KMS-11 (cell line): Measurements from ENCODE around the gene INHBB.
"Not testable (repeated sequence)": the region's sequence is repeated elsewhere in the genome, so short reads cannot be mapped to it uniquely, and the experiment has no call there.

Experiments used
- H2AFZ ChIP-seq: fragments of 200-600 bp; sonication (generic); 2 replicates; pipeline ENCODE4 v1.6.1; 2016; ENCODE audit warnings: antibody characterized with exemption, mixed run types, low read depth
- H3K27ac ChIP-seq: fragments of 200-600 bp; sonication (generic); 2 replicates; pipeline ENCODE4 v1.6.1; 2016; ENCODE audit warnings: mild to moderate bottlenecking, mixed run types
- H3K27me3 ChIP-seq: fragments of 200-600 bp; sonication (generic); 2 replicates; pipeline ENCODE4 v1.6.1; 2017; ENCODE audit warnings: mild to moderate bottlenecking, low read depth, mixed run types, moderate library complexity; ENCODE audit not compliant: insufficient read depth
- H3K36me3 ChIP-seq: fragments of 200-600 bp; sonication (generic); 2 replicates; pipeline ENCODE4 v1.6.1; 2017; ENCODE audit warnings: mild to moderate bottlenecking, mixed run types; ENCODE audit not compliant: insufficient read depth
- H3K4me1 ChIP-seq: fragments of 200-600 bp; sonication (generic); 2 replicates; pipeline ENCODE4 v1.6.1; 2016; ENCODE audit warnings: mild to moderate bottlenecking, low read depth, mixed run types; ENCODE audit not compliant: poor library complexity, severe bottlenecking
- H3K4me2 ChIP-seq: fragments of 200-600 bp; sonication (generic); 2 replicates; pipeline ENCODE4 v1.7.0; 2016; ENCODE audit warnings: mild to moderate bottlenecking, mixed run types
- H3K4me3 ChIP-seq: fragments of 200-600 bp; sonication (generic); IDR thresholded peaks from 2 replicates; pipeline ENCODE4 v1.6.1; 2017; ENCODE audit warnings: low read depth, low read length, mixed read lengths; ENCODE audit not compliant: insufficient read depth
- H3K79me2 ChIP-seq: fragments of 200-600 bp; sonication (generic); 2 replicates; pipeline ENCODE4 v1.6.1; 2016; ENCODE audit warnings: low read depth, mixed run types; ENCODE audit not compliant: insufficient read depth
- H3K9ac ChIP-seq: fragments of 200-600 bp; sonication (generic); 2 replicates; pipeline ENCODE4 v1.6.1; 2016; ENCODE audit warnings: mild to moderate bottlenecking, mixed run types
- H4K20me1 ChIP-seq: fragments of 200-600 bp; sonication (generic); 2 replicates; pipeline ENCODE4 v1.6.1; 2016; ENCODE audit warnings: mild to moderate bottlenecking, mixed run types; ENCODE audit not compliant: insufficient read depth
- TF ChIP-seq, protein P1 (sequence below): fragments of 200-600 bp; sonication (generic); conservative IDR thresholded peaks from 2 replicates; pipeline ENCODE4 v1.6.1; 2017; ENCODE audit warnings: low read depth, mild to moderate bottlenecking, antibody characterized with exemption, low read length, moderate library complexity, mixed read lengths

The INHBB gene

DNA sequence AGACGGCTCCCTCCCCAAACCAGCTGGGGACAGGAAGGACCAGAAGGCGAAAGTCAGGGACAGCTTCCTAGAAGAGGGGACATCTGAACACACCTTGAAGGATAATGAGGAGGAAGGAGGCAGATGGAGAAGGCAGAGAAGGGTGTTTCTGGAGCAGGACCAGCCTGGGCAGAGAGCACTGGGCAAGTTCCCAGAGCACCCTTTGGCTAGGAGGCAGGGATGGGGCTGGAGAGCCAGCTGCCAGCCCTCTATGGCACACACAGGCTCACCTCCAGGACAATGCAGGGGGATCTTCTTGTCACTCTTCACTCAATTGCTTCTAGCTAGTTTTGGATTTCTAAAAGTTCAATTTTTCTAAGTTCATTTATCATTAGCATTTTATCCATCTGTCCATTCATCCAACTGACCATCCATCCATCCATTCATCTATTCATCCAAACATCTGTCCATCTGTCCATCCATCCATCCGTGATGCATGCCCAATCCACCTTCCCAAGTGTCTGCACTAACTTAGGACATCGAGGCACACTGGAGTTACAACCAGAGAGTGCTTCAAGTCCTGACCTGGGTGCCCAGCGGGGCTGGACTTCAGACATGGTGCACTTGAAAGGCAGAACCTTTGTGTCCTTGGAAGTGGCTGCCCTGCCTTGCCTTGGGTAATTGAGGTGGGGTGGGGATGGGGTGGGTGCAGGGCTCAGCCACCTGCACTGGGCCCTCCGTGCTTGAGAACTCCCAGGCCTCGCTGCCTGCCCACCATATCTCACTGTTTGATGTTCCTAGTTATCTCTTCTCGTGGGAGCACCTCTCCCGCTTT is 42.5 kb downstream of the INHBB start:
- H4K20me1 ChIP-seq = no peaks in the 10 kb centered on the region
- H3K4me3 ChIP-seq = no peak overlapping the region
- no peaks in the 10 kb centered on the region for H3K36me3 ChIP-seq
- no peaks in the 10 kb centered on the region for H3K27me3 ChIP-seq
- no peak overlapping the region for H3K27ac ChIP-seq
- TF ChIP-seq, protein P1, sequence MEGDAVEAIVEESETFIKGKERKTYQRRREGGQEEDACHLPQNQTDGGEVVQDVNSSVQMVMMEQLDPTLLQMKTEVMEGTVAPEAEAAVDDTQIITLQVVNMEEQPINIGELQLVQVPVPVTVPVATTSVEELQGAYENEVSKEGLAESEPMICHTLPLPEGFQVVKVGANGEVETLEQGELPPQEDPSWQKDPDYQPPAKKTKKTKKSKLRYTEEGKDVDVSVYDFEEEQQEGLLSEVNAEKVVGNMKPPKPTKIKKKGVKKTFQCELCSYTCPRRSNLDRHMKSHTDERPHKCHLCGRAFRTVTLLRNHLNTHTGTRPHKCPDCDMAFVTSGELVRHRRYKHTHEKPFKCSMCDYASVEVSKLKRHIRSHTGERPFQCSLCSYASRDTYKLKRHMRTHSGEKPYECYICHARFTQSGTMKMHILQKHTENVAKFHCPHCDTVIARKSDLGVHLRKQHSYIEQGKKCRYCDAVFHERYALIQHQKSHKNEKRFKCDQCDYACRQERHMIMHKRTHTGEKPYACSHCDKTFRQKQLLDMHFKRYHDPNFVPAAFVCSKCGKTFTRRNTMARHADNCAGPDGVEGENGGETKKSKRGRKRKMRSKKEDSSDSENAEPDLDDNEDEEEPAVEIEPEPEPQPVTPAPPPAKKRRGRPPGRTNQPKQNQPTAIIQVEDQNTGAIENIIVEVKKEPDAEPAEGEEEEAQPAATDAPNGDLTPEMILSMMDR = no peak
- H3K4me1 ChIP-seq = no peaks in the 10 kb centered on the region
- H2AFZ ChIP-seq = no peak overlapping the region
- no peak overlapping the region for H3K4me2 ChIP-seq
- H3K9ac ChIP-seq = no peak overlapping the region
- no peaks in the 10 kb centered on the region for H3K79me2 ChIP-seq

DNA sequence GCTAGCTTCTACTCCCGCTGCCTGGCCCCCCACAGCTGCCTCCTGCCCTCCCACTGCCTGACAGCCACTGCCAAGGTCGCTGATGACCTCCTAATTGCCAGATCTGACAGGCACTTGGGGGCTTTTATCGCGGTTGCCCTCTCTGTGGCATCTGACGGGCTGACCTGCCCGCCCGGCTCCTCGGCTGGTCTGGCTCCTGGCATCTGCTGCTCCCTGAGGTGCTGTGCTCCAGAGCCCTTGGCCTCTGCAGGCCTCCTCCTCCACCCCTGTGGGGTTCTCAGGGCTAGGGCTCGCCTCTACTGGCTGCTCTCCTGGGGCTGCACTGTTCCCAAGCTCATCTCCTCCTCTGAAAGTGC is 43.1 kb downstream of the INHBB start:
- Histone ChIP-seq H4K20me1 (no peaks in the 10 kb centered on the region), H2AFZ (no peak overlapping the region), H3K36me3 (no peaks in the 10 kb centered on the region), H3K27me3 (no peaks in the 10 kb centered on the region), H3K9ac (no peak overlapping the region), H3K4me3 (no peak overlapping the region), H3K4me1 (no peaks in the 10 kb centered on the region), H3K27ac (no peak overlapping the region), H3K79me2 (no peaks in the 10 kb centered on the region), H3K4me2 (no peak overlapping the region)
- TF ChIP-seq, protein P1 = no peak

DNA sequence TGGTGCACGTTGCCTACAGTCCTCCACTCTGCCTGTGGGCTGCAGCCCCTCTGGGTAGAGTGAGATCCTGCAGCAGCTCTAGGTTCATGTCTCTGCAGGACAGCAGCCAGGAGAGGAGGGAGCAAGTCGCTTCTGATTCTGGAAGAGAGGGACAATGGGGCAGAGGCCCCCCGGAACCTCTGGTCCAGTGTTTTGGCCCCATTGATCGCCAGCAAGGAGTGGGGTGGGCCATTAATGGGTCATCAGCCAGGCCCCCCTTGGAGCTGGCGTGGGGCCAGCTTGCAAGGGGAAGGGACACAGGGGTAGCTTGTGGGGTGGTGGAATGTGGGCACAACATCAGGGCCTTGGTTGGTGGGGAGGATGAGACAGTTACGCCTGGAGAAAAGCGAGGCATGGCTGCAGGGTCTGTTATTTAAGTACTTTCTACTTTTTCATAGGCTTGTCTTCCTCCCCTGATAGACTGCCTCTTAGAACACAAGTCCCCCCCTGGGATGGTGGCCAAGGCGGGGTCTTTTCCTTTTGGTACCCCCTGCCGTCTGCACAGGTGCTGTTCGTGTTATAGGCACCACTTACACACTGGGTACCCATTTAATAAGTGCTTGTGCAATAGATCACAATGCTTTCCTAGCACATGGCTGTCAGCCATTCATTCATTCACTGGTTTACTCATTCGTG is 44.6 kb downstream of the INHBB start:
- Histone ChIP-seq H3K4me1 (no peaks in the 10 kb centered on the region), H3K9ac (no peak overlapping the region), H3K4me2 (no peak overlapping the region), H3K27ac (no peak overlapping the region), H3K27me3 (no peaks in the 10 kb centered on the region), H3K4me3 (no peak overlapping the region), H2AFZ (no peak overlapping the region), H3K36me3 (no peaks in the 10 kb centered on the region), H3K79me2 (no peaks in the 10 kb centered on the region), H4K20me1 (no peaks in the 10 kb centered on the region)
- TF ChIP-seq, protein P1 = no peak

DNA sequence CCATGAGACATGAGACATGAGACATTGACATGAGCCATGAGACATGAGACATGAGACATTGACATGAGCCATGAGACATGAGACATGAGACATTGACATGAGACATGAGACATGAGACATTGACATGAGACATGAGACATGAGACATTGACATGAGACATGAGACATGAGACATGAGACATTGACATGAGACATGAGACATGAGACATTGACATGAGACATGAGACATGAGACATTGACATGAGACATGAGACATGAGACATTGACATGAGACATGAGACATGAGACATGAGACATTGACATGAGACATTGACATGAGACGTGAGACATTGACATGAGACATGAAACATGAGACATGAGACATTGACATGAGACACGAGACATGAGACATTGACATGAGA is 45.4 kb downstream of the INHBB start:
- not testable (repeated sequence) for H3K27me3 ChIP-seq, H3K4me1 ChIP-seq, H3K36me3 ChIP-seq, H3K79me2 ChIP-seq, H3K9ac ChIP-seq, H4K20me1 ChIP-seq, H3K4me2 ChIP-seq, H3K4me3 ChIP-seq, H3K27ac ChIP-seq, H2AFZ ChIP-seq
